Daoy (cell line): ENCODE data around the gene VIPR2. TPM values are rescaled to one million over a fixed set of nuclear protein-coding genes. Genes with fewer than 3 reads are reported as not detected.

Experiments used
- DNase-seq: peaks from one replicate; pipeline ENCODE4 v3.0.0-alpha.2; 2015; ENCODE audit warnings: low read depth
- total RNA-seq: library from RNA; depleted of rRNA; stranded (reverse); fragments of >200 nt; shearing (Covaris generic); gene quantifications from 2 replicates; pipeline ENCODE4 v1.2.3, GENCODE V29; 2014

VIPR2 gene
- total RNA-seq, 1 experiment from 2014 or later = 0.74 TPM

DNA sequence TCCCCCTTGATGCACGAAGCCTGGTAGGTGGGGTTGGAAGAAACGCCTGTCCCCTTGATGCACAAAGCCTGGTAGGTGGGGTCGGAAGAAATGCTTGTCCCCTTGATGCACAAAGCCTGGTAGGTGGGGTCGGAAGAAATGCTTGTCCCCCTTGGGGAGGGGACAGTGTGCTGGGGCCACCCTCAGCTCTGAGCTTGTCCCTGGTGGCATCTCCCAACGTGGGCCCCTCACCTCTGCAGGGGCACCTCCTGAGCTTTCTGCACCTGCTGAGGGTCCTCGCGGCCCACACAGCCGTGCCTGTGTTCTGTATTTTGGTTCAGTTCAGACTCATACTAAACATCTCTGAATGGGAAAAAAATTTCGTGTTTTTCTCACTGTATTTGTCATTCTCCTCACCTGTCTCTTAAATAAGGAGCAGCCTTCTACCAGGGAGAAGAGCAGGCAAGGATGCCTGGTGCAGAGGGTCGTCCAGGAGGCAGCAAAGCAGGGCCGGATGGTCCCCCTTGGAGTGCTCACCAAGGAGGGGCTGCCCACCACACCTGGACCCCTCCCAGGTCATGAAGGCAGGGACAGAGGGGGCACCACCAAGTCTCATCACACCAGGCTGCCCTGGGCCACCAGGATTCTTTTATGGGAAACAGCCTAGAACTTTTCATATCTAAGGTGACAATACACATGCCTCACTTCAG lies 24.7 kb downstream of the VIPR2 start:
- DNase-seq = no peak

DNA sequence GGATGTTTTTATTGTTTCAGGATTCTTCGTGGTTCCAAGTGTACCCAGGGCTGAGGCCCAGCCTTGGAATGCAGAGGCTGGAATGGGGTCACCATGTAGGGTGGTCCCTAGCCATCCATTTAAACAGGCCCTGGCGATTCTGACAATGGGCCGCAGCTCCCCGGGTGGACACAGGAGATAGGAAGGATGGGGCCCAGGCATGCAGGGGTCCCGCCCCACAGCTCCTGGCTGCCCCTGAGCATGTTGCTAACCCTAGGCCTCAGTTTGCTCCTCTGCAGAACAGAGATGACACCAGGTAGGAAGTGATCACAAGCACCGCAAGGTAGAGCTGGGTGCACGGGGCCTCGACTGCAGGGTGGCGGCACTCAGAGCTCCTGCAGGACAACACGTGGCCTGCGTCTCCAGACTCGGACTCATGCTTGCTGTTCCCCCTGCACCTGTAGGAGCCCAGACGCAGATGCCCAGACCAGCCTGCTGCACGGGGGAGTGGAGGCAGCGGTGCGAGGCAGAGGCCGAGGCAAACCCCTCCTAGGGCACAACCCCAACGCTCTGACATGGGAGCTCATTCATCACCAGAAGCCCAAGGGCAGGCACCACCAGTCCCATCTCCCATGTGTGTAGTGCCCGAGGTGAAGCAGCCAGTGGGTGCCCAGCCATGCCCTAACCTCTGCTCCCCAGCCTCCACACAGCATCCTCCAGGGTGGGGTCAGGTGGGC lies 25.5 kb downstream of the VIPR2 start:
- no peak for DNase-seq

DNA sequence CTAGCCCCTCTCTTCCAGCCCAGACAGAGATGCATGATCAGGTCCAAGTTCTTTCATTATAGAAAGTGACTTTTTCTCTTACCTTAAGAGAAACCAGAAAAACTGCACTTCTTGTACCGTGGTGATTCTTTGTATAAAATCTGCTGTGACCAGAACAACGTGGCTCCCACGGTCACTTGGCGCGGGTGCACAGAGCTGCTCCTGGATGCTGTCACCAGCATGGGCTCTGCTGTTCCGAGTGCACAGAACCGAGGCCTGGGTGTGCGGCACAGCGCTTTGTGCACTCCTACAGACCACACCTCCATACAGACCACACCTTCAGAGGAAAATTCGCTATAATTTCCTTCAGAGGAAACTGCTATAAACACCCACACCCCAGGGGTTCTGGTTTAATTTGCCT lies 26.0 kb downstream of the VIPR2 start:
- no peak for DNase-seq

DNA sequence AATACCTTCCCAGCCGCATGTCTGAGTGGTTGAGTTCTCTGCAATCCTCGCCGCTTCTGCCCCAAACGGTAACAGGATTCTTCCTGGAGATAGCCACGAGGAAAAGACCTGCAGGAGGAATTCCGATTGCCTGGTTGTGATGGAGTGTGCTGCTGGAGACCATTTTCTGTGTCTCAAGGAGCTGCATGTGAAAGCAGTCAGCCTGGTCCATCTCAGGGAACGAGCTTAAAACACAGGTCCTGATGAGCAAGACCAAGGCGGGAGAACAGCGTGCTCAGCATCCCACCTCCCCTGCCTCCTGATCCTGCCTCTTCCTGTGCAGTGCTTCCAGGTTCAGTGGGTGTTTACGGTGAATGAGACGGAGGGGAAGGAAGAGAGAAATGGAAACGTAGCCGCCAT lies 26.5 kb downstream of the VIPR2 start:
- no peak for DNase-seq

DNA sequence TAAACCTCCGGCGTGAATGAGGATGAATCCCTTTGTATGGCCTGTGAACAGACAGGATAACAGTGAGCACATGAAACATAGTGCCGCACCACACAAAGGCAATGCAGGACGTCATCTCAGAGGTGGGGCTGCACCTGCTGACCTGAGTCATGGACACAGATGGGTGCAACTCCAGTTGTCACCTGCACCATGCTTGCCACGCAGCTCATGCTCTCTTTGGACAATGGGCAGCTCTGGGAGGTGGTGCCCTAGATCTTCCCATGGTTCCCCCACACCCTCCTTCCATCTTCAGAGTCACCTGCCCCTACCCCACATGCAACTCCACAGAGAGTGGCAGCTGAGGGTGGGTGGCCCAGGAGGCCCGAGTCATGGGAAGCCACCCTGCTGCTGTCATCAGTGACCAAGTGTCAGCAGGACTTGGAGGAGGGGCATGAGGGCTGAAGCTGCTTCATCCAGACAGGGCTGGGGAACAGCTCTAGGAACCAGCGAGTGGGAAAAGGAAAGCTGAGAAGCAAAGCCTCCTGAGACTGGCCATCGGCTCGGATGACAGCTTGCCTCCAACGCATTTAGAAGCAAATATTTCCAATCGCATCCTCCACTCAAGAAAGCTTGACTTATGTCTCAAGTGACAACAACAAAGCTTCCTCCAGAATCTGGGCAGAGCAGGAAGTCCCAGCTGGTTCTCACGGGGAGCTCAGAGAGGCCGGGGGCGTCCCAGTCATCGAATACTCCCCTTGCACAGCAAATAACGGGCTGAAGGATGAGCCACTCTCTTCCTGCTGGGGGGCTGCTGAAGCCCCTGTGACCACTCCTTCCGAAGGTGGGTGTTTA lies 27.1 kb downstream of the VIPR2 start:
- DNase-seq = no peak

DNA sequence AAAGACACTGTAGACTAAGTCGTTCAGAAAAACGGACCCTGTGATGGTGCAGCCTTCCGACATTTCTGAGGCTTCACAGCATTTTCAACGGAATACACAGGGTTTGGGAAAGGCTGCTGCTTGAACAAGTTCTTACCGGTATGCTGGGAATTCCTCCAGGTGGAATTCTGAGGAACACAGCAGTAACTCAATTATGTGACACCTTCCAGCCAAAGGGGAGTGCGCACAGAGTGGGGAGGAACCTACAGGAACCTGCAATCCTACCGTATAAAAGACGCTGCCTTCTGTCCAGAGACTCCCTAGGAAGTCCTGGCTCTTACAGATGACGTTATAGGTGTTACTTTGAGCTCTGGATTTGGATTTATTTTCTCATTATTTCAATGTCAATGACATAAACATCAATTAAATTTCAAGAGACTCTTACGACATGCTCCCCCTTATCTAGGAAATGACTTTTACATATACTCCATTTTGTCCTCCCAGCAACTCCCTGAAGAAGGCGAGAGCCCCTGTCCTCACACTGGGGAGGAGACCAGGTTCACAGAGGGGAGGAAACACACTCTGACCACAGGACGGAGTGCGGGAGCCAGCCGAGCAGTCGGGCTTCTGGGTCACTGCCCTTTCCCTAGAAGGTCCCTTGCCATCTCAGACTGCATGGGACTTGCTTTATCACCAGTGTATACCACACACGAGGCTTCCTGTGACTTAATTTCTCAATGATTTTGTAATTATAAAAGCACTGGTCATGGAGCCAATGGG lies 27.9 kb downstream of the VIPR2 start:
- DNase-seq = no peak

DNA sequence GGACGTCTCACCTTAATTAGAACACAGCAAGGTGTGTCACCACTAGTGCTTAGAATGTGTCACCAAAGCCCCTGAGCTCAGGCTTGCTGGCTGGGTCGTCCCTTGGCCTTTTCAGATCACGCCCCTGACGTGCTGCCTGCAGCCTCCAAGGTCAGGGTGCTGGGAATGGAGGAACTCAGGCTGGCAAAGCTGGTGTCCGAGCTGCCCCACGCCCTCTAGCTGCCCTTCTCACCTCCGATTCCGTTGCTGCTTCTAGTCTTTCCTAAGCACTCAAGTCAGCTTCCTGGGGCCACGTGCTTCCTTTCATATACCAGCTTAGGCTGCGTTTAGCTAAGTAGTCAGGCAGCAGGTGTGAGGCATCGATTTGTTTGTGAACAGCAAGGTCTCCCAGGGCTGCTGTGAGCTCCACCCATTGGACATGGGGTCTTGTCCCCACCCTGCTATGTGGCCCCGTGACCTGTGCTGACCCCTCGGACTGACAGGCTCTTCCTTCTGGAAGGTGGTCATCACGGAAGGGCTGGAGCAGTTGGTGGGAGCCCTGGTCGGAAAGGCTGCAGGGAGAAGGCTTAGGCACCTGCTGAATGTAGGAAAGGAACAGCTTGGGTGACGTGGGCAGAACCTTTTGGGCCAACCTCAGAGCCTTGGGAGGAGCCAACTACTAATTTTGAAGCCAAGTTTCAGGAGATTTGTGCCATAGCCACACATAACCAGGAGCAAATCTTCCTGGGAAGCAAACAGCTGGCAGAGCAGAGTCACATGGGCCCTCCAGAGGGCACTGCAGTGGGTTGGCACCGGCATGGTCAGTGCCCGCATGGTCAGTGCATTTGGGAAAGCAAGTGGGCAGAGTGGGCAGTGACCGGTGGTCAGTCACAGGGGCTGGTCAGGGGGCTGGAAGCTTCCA lies 28.8 kb downstream of the VIPR2 start:
- no peak for DNase-seq

DNA sequence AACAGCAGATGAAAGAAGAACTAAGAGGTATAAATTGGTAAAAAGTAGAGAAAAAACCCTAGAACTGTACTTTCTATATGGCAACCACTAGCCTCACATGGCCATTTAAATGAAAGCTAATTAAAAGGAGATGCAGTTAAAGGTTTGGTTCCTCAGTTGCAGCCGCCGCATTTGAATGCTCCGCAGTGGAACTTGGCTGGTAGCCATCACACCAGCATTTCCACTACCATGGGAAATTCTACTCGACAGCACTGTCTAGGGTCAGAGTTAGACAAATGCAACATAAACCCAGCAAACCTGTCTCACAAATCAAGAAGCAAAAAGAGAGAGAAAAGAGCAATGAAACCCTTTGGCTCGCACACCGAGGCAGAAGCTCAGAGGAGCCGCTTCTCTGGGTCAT lies 29.7 kb downstream of the VIPR2 start:
- DNase-seq = no peak

DNA sequence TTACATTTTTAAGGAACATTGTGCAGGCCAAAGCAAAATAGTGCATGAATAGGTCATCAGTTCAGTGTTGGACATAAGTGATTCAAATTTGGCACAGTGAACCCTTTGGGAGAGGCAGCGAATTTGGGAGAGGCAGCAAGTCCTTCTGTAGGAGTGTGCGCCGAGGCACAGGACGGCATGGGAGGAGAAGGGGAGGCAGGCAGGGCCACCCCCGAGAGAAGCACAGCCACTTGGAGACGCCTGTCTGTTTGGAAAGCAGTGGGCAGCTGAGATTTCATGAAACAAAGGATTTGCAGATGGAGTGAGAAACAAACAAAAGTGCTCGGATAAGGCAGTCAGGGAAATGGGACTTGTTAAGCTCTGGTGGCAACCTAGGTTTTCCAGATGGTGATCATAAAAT lies 30.6 kb downstream of the VIPR2 start:
- DNase-seq = no peak

DNA sequence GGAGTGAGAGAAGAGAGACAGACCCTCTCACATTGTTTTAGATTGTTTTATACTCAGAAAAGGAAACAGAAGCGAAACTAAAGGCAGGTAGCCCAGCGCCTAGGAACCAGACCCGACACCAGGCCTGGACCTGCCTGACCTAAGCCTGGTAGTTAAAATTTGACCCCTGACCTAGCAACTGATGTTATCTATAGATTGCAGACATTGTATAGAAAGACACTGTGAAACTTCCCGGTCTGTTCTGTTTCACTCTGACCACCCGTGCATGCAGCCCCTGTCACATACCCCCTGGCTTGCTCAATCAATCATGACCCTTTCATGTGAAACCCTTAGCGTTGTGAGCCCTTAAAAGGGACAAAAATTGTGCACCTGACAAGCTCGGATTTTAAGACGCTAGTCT lies 31.6 kb downstream of the VIPR2 start:
- no peak for DNase-seq

DNA sequence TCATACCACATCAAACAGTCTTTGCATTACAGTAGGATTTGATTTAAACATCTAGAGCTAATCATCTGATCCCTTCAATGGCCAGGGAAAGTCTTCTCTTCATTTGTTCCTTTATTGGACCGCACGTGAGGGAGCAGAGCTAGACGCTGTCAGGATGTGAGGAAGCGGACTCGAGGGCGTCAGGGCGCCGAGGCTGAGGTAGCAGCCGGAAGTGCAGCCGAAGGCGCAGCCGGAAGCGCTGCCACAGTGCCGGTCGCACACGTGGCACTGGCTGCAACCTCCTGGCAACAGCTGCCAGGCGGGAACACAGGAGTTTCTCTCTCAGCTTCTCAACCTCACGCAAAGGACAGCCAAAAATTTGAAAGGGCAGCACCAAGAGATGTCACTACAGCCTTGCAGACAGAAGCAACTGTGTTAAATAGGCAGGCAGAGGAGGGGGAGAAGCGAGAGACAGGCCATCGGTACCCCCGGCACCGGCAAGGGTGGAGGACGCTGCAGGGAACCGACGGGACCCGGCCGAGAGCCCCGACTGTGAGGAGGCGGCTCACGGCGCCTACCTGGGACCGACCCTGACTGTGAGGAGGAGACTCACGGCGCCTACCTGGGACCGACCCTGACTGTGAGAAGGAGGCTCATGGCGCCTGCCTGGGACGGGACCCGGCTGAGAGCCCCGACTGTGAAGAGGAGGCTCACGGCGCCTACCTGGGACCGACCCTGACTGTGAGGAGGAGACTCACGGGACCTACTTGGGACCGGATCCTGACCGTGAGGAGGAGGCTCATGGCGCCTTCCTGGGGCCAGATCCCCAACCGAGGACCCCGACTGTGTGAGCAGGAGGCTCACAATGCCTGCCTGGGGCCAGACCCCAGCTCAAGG lies 32.3 kb downstream of the VIPR2 start:
- peak; percentile 66 for DNase-seq

DNA sequence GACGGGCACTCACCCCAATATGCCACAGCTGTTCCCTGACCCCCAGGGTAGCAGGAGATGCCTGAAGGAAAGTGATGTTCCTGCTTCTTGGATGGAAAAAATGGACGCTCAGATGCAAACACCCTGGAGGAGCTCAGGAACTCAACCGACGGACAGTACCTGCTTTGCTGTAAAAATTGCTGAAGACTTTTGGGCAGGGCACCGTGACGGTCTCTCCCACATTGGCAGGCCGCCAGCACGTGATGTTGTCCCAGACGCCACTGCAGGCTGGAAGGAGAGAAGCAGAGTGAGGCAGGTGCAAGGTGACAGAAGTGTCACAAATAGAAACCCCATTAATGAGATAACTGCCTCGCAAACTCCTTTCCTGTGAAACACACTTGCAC lies 35.0 kb downstream of the VIPR2 start:
- no peak for DNase-seq

DNA sequence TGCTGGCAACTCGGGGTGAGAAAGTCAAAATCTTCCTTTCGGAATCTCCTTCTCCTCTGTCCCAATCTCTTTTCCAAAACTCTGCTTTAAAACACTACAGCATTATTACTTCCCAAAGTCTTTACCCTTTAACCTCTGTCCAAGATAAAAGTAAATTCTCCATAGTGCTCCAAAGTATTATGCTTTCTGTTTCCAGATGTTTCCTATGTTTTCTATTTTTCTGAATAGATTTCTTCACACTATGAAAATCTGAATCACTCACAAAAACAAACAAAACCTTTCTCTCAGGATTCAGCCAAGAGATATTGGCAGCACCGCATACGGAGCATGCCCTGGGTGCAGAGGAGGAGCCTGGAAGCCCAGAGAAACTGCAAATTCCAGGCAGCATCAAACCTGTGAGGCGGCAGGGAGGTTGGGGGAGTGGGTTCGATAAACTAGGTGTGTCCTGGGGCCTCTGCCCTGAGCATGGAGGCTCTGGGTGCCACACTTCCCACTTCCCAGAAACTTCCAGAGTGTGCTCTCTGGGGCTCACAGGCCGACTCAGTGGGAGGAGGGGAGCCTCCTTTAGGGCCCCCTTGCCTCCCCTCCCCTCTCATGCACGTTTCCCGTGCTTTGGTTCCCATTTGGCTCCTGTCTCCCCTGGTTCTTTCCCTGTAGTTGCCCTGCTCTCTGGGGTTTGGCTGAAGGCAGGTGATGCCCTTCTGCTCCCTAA lies 35.6 kb downstream of the VIPR2 start:
- DNase-seq = no peak

DNA sequence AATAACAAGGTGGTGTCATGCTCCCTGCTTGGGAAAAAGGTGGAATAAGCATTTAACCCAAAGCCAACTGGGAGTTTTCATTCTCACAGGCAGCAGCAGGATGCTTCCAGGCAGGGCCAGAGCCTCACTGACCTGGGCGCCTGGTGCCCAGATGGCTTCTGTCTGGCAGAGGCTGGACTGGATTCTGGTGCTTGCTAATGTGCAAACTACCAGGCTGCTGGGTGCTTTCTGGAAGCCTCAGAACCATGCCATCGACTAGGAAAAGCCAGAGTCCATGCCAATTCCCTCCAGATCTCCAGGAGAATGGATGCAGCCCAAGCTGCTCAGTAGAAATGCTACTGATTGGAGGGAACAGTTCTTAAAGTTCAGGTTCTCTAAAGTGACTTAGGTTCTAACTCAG lies 36.2 kb downstream of the VIPR2 start:
- no peak for DNase-seq

DNA sequence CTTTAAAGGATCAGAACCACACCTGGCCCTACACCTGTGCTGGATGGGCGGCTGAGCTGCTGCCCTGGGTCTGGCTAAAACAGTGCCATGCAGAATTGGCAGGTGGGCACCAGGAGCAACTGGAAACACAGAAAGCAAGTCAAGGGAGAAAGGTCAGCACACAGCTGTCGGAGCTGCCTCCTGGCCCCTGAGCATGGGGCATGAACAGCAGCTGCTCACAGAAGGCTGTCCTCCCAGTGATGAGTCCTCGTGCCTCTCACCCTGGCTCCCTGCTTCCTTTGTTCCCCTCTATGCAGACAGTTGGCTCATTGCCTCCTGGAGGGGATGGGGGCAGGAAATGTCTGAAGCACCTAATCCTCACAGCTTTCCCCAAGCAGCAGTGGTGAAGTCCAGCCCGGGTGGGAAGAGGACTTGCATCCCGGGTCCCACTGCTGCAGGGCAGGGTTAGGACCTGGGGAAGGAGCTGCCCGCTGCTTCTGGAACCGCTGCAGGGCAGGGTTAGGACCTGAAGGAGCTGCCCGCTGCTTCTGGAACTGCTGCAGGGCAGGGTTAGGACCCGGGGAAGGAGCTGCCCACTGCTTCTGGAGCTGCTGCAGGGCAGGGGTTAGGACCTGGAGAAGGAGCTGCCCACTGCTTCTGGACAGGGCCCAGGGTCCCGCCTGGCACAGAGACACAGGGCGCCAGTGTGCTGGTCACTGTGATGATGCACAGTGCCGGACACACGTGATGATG lies 37.3 kb downstream of the VIPR2 start:
- DNase-seq = no peak

DNA sequence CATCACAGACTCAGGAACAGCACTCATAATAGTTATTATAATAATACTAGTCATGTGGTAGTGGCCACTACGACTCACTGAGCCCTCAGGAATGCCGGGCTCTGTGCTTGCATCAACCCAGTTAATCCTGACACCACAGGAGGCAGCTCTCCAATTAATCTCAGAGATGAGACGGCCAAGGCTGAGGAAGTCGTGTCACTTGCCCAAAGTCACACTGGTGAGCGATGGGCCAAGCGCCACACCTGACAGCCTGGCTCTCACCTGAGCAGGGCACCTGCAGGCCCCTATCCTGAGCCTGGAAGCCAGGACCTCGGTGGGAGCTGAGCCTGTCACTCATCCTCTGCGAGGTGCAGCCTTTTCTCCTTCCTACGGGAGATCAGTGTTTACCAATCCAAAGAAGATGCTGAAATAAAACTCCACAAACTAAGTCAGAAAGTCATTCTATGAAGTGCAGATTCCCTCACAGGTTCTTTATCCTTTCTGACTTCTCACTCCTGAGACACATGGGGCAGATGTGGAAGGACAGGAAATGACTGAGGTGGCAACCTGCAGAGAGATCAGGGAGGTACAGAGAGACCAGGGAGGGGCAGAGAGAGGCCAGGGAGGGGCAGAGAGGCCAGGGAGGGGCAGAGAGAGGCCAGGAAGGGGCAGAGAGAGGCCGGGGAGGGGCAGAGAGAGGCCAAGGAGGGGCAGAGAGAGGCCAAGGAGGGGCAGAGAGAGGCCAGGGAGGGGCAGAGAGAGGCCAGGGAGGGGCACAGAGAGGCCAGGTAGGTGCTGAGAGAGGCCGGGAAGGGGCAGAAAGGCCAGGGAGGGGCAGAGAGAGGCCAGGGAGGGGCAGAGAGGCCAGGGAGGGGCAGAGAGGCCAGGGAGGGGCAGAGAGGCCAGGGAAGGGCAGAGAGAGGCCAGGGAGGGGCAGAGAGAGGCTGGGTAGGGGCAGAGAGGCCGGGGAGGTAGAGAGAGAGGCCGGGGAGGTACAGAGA lies 38.5 kb downstream of the VIPR2 start:
- DNase-seq = no peak

DNA sequence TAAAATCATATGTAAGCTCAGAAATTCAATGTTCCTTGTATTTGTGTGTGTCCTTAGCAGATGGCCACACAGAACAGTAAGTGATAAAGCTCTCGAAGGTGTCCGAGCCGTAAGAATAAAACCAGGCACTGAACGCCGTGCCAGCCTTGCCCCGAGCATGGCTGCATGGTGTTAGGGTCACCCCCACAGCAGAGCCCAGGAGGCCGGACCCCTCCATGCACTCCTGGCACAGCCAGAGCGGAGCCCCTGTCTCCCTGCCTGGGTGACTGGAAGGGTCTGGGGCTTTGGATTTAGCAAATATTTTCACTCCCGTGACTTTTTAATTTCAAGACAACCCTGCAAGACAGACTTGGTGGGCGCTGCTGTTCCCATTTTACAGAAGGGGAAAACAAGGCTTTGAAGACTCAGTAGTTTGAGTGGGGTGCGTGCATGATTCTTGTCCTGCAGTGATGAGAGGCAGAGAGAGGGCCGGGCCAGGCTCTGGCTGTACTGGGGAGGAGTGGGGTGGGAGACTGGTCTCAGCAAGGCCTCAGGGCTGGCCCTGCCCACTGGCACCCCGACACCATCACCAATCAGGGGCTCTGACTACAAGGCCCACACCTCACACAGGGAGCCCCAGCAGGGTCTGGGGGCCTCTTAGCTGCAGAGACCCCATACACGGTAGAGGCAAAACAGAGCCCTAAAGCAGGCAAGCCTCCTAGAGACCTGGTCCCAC lies 39.4 kb downstream of the VIPR2 start:
- DNase-seq = no peak
